GM12874 (cell line): ENCODE measurements around the gene LRTM2.

Source experiments
- CTCF ChIP-seq: IDR thresholded peaks from 2 replicates; pipeline ENCODE4 v1.5.1; 2011; ENCODE audit warnings: low read depth, mild to moderate bottlenecking, control low read depth, low read length, moderate library complexity; ENCODE audit not compliant: insufficient read depth

LRTM2 gene

GRCh38 chr12:1843641-1844005 is 23.3 kb downstream of the LRTM2 start:
- no peak for TF ChIP-seq CTCF

GRCh38 chr12:1844223-1844622 is 23.9 kb downstream of the LRTM2 start:
- TF ChIP-seq CTCF = no peak

- TF ChIP-seq CTCF = no peak
Measured at GRCh38 chr12:1844661-1845409, 24.5 kb downstream of the LRTM2 start.

GRCh38 chr12:1845427-1845826 is 25.1 kb downstream of the LRTM2 start:
- no peak for TF ChIP-seq CTCF

GRCh38 chr12:1845886-1846285 is 25.5 kb downstream of the LRTM2 start:
- no peak for TF ChIP-seq CTCF

- no peak for TF ChIP-seq CTCF
Measured at GRCh38 chr12:1846421-1847405, 26.3 kb downstream of the LRTM2 start.

GRCh38 chr12:1847411-1847810 is 27.0 kb downstream of the LRTM2 start:
- no peak for TF ChIP-seq CTCF
